GM04503 (cell line): ENCODE data around the gene RAB29.

ENCODE experiments used
- DNase-seq: peaks from one replicate; pipeline ENCODE4 v3.0.0-alpha.2; 2012; ENCODE audit warnings: low read depth

Gene RAB29

GRCh38 chr1:205763980-205764379 lies 11.3 kb downstream of the RAB29 start:
- DNase-seq = no peak

GRCh38 chr1:205760606-205761005 lies 14.7 kb downstream of the RAB29 start:
- no peak for DNase-seq

- no peak for DNase-seq
Measured at GRCh38 chr1:205756552-205756951, 18.7 kb downstream of the RAB29 start.

- no peak for DNase-seq
Measured at GRCh38 chr1:205754857-205755256, 20.4 kb downstream of the RAB29 start.

- DNase-seq = no peak
Measured at GRCh38 chr1:205751036-205751651, 24.1 kb downstream of the RAB29 start.

- DNase-seq = peak; percentile 95
Measured at GRCh38 chr1:205750138-205751035, 24.9 kb downstream of the RAB29 start, which contains the start of gene NUCKS1. TSS of gene NUCKS1 (minus strand) at chr1:205750182. CDS start at chr1:205749973, 209 bp downstream.

GRCh38 chr1:205749234-205750137 lies 25.8 kb downstream of the RAB29 start:
- peak; percentile 64 for DNase-seq

- peak; percentile 64 for DNase-seq
Measured at GRCh38 chr1:205748403-205749233, 26.7 kb downstream of the RAB29 start.

GRCh38 chr1:205746757-205747412 lies 28.4 kb downstream of the RAB29 start:
- no peak for DNase-seq

- DNase-seq = no peak
Measured at GRCh38 chr1:205744403-205744802, 30.9 kb downstream of the RAB29 start.

GRCh38 chr1:205743977-205744376 lies 31.3 kb downstream of the RAB29 start:
- no peak for DNase-seq

GRCh38 chr1:205741681-205742080 lies 33.6 kb downstream of the RAB29 start:
- no peak for DNase-seq

GRCh38 chr1:205739348-205740160 lies 35.7 kb downstream of the RAB29 start:
- no peak for DNase-seq

GRCh38 chr1:205735218-205735617 lies 40.1 kb downstream of the RAB29 start:
- DNase-seq = no peak

- no peak for DNase-seq
Measured at GRCh38 chr1:205733438-205734175, 41.7 kb downstream of the RAB29 start.

GRCh38 chr1:205729945-205730610 lies 45.2 kb downstream of the RAB29 start:
- no peak for DNase-seq

GRCh38 chr1:205726619-205727125 lies 48.6 kb downstream of the RAB29 start:
- no peak for DNase-seq

- DNase-seq = no peak
Measured at GRCh38 chr1:205725514-205725913, 49.8 kb downstream of the RAB29 start.
